NCI-H128 (cell line): ENCODE data around the gene DUSP12.
"Not testable (repeated sequence)": the region's sequence is repeated elsewhere in the genome, so short reads cannot be mapped to it uniquely, and the experiment has no call there.

Experiments used
- DNase-seq: peaks from one replicate; lab custom pipeline; 2025; ENCODE audit not compliant: unreplicated experiment; lab: John Stamatoyannopoulos, UW

Gene DUSP12

DNA sequence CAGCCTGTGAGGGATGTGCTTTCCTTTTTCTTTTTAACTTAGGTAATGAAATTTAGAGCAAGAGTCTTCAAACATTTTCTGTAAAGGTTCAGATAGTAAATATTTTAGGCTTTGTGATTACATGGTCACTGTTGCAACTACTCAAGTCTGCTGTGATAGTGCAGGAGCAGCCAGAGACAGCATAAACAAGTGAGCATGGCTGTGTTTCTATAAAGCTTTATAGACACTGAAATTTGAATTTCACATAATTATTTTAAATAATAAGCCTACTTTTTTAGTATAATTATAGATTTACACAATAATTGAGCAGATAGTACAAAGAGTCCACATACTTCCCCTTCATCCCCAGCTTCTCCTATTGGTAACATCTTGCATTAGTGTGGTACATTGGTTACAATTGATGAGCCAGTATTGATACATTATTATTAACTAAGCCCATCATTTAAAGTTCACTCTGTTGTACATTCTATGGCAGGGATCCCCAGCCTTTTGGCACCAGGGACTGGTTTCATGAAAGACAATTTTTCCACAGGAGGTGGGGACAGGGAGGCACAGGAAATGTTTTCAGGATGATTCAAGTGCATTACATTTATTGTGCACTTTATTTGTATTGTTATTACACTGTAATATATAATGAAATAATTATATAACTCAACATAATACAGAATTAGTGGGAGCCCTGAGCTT lies 19.5 kb downstream of the DUSP12 start:
- DNase-seq = no peak

GRCh38 chr1:161769673-161770045 lies 20.1 kb downstream of the DUSP12 start:
- not testable (repeated sequence) for DNase-seq

DNA sequence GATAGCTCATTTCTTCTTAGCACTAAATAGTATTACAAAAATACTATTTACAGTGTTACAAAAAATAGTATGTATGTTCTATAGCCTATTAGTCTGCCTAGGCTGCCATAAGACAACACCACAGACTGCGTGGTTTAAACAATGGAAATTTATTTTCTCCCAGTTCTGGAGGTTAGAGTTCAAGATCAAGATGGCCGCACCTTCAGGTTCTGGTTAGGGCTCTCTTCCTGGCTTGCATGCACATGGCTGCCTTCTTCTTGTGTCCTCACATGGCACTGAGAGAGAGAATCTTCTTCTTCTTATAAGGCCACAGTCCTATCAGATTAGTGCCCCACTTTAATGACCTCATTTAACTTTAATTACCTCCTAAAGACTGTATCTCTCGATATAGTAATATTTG lies 20.7 kb downstream of the DUSP12 start:
- no peak for DNase-seq

DNA sequence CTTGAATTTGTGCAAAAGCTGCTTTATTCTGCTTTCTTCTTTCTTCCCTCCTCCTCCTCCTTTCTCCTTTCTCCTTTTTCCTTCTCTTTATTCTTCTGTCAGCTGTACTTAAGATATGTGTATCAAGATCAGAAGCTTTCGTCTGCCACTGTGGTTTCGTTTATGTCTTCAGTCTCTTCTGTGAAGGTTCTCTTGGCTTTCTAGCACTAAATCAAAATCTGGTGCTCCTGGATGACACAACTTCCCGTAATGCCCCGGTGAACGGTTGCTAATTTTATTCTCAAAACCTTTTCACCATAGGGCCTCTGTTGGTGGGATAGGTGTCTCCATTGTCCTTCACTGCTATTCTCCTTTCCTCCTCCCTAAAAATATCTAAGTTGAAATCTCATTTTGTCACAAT lies 21.6 kb downstream of the DUSP12 start:
- DNase-seq = no peak

GRCh38 chr1:161771973-161772372 lies 22.4 kb downstream of the DUSP12 start:
- DNase-seq = no peak

DNA sequence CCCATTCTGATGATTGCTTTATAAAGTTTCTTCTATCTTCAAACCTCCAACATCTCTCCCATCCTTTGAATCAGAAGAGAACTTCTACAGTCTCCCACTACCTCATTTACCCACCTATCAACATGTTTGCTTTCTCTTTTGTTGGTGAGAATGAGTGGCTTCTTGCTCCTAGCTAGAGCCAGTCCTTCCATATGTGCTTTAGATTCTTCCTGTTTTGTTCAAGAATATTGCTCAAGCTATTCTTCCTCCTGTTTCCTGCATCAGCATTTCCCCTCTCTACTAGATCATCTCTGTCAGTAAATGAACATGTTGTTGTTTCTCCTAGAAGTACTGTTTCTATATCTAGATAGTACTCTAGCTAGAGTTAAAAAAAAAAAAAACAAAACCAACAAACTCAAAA lies 22.8 kb downstream of the DUSP12 start:
- DNase-seq = no peak

DNA sequence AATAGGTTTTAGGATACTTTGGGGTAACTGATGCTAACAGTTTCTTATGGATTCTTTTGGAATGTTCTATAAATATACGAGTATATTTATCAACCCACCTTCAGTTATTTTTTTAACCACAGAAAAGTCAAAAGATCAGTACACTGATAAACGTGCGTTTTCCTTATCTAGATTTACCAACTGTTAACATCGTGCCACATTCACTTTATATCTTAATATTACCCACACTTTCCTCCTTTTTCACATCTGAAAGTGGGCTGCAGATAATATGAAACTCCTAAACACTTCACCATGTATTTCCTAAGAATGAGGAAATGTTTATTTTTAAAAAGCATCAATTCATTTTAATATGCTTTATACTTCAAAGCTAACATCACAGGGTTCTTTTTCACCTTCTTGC lies 24.2 kb downstream of the DUSP12 start:
- DNase-seq = no peak

DNA sequence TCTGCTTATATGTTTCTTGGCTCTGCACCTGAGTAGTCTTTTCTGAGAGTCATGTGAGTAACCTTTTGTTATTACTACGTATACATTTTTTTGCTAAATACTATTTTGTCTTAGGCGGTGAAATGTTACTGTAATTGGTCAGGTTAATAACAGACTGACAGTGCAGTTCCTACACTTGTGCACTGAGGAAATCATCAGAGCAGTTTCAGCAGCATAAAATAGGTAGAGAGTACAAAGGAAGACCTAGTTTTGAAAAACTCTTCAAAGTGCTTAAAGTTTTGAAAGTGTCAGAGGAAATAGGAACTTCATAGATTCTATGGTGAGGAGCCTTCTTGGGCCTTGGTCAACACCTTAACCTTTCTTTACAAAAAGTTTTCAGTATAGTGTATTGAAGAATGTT lies 27.7 kb downstream of the DUSP12 start:
- no peak for DNase-seq

- DNase-seq = no peak
Observed at GRCh38 chr1:161778522-161778921, 28.9 kb downstream of the DUSP12 start.

DNA sequence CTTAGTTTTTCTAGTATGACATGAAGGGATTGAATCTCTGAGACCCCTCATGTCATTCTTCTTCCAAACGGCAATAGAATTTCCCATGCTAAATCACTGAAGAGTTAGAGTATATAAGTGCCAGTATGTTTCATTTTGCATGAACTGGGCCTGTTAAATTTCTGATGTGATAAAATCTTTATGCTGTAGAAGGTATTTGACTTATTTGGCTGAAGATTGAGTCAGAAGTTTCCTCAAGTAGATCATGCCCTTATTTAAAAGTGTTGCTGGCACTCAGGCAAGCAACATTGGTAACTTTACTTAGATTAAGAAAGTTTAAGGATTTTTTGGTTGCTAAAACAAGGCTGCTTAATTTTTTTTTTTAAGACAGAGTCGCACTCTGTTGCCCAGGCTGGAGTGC lies 29.8 kb downstream of the DUSP12 start:
- DNase-seq = no peak

- DNase-seq = no peak
Observed at GRCh38 chr1:161781995-161782394, 32.4 kb downstream of the DUSP12 start.

DNA sequence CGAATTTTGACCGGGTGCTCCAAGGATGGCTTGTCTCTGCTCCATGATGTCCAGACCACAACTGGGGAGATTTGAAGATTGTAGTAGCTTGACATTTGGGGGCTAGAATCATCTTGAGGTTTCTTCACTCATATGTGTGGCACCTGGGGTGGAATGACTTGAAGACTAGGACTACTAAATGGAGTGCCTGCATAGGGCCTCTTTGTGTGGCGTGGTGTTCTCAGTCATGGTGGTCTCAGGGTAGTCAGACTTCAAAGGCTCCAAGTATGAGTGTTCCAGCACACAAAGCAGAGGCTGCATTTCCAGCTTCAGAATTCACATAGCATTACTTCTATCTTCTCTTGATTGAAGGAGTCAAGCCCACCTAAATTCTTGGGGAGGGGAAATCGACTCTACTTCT lies 33.3 kb downstream of the DUSP12 start:
- DNase-seq = no peak

GRCh38 chr1:161784968-161785367 lies 35.4 kb downstream of the DUSP12 start:
- DNase-seq = no peak

GRCh38 chr1:161787355-161787754 lies 37.8 kb downstream of the DUSP12 start:
- DNase-seq = no peak

DNA sequence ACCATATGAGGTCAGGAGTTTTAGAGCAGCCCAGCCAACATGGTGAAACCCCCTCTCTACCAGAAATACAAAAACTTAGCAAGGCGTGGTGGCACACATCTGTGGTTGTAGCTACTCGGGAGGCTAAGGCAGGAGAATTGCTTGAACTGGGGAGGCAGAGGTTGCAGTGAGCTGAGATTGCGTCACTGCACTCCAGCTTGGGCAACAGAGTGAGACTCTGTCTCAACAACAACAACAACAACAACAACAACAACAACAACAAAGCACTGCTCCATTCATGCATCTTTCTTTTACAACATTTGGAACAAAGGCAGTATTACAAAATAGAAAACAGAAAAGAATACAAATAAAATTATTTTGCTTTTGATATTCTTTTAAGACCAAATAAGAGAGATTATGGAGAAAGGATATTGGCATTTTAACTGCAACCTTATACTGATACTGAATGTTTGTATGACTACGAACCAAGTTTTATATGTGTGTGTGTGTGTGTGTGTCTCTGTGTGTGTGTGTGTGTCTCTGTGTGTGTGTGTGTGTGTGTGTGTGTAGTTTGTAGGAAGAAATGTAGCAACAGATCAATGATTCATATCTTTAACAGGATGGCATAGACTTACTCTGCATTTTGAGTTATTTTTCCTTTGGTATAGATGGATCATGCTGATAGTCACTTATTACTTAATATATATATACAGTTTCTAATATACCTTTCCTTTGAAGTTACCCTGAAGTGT lies 41.2 kb downstream of the DUSP12 start:
- DNase-seq = no peak

DNA sequence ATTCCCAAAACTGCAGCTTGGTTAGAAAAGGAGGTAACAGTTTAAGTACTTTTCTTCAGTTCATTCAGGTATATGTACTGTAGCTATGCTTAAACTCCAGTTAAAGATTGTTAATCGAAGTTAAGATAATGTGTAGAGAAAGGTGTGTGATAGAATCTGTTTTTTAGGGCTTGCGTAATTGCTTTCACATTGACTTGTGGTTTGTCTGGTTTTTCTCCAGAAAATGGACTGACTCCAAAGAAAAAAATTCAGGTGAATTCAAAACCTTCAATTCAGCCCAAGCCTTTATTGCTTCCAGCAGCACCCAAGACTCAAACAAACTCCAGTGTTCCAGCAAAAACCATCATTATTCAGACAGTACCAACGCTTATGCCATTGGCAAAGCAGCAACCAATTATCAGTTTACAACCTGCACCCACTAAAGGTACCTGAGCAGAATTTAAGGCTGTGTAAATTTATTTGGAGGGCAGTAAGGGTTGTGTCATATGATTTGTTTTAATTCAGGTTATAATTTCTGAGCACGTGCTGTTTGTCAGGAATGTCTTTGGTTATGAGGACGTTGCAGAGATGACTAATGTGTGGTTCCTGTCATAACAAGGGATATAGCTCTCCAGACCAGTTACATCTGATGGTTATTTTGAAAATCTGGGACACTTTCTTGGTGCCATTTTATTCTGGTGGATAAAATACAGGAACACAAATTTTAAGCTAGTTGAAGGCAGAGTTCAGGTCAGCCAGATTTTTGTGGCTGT lies 42.5 kb downstream of the DUSP12 start:
- DNase-seq = no peak

- peak; percentile 17 for DNase-seq
Observed at GRCh38 chr1:161792740-161793139, 43.2 kb downstream of the DUSP12 start.

- no peak for DNase-seq
Observed at GRCh38 chr1:161799792-161800191, 50.2 kb downstream of the DUSP12 start.

DNA sequence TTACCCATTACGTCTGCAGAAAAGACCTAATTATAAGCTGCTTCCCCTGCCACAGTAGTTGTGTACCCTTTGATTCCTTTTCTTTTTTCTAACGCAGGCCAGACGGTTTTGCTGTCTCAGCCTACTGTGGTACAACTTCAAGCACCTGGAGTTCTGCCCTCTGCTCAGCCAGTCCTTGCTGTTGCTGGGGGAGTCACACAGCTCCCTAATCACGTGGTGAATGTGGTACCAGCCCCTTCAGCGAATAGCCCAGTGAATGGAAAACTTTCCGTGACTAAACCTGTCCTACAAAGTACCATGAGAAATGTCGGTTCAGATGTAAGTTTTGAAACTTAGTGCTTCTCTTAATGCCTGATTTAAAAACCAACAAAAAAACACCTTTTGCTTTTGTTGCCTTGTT lies 52.4 kb downstream of the DUSP12 start:
- DNase-seq = no peak

- DNase-seq = no peak
Observed at GRCh38 chr1:161803181-161803580, 53.6 kb downstream of the DUSP12 start.

DNA sequence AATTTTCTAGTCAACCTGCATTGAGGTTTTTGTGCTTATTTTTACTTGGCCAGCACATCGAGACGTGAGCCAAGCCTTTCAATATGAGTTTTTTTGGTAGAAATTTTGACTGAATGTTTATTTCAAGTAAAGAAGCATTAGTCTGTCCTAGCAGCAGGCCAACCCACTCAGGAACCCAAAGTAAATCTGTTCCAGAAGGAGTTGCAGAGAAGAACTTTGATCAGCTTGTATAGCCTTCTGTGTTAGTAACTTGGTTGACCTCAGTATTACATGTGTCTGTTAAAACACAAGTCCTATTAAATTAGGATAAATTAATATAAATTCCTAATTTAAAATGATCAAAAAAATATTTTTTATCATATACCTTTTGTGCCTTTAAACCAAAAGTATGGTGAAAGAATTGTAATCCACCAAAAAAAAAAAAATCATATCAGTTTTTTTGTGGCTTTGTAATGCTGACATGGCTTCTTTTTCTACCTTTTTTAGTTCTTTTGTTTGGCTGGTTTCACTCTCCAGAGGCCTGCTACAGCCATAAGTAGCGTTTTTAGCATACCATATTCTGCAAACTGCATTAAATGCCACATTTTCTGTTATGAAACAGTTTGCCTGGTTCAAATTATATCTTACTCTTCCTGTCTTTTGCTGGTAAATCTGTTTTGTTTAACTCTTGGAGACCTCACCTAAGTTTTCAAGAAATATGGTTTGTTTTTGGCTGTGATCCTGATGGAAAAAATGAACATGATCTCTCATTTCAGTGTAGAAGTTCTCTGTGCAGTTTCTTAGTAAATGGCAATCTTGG lies 56.0 kb downstream of the DUSP12 start:
- DNase-seq = no peak
